Limb (tissue), 2 donors: ENCODE data around the gene KPTN.

Source experiments
- DNase-seq, 2 donors: peaks; one replicate each; pipeline ENCODE4 v3.0.0-alpha.2; 2016; ENCODE audit errors: extremely low spot score in 2 of 2

KPTN gene

GRCh38 chr19:47435883-47436417, 48.1 kb downstream of the KPTN start:
- no peak for DNase-seq

GRCh38 chr19:47435196-47435595, 48.8 kb downstream of the KPTN start:
- no peak for DNase-seq

GRCh38 chr19:47434088-47434487, 49.9 kb downstream of the KPTN start:
- no peak for DNase-seq

DNA sequence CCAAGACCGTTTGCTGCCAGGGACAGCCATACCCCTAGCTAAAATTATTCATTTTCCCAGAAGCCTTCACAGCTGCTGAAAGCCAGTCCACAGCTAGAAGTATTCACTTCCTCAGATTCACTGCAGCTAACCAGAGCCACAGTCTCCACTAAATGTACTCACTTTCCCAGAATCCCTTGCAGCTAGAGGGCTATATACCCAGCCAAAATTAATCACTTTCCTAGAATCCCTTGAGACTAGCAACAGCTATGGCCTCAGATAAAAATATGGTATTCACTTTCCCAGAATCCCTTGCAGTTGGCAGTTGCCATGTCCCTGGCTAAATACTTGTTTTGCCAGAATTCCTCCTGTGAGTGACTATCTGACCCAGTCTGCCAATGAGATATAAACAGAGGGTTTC, 50.9 kb downstream of the KPTN start:
- no peak for DNase-seq

- DNase-seq: no peak
These were observed 51.5 kb downstream of the KPTN start for GRCh38 chr19:47432499-47432898.

DNA sequence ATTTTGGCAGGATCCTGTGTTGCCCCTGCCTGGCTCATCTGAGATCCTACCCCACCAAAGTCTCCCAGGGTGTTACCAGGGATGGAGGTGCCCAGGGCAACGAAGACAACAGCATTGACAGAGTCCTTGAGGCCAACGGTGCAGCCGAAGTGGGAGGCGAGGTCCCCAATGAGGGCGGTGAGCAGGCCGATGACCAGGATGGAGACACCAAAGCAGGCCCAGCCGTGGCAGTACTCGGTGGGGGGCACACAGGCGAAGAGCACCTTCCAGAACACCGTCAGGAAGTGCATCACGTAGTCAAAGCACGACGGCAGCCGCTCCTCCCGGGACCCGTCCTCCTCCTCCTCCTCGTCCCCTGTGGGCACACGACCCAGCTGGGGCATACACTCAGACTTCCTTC, 51.9 kb downstream of the KPTN start:
- DNase-seq: no peak

GRCh38 chr19:47430041-47430802, 53.8 kb downstream of the KPTN start:
- DNase-seq: peak in 1 of 2 donors; percentile 56

DNA sequence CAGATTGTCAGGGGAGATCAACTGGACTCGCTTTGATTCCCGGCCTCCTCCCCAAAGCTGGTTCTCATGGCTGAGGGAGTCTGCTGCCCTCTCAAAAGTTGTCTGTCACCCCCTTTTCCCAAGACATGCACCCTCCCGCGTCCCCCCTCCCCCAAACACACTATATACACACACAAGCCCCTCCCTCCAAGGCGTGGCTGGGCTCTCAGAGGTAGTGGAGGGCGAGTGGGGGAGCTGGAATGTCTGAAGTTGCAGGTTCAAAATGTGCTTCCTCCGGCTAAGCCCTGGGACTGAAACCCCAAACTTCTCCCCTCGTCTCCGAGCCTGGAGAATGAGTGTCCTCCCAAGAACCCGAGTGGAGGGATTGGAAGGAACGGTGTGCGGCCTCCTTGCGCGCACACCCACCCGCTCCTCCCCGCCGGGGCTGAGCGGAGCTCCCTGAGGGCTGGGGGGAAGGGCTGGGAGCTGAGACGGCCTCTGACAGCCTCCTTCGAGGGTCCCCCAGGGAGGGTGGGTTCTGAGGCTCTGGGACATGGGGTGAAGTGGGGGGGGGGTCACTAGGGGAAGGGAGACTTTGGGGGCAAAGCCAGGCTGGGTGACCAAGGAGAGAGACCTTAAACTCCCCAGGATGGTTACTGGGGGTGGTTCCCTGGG, 54.8 kb downstream of the KPTN start:
- no peak for DNase-seq

GRCh38 chr19:47428177-47428894, 55.7 kb downstream of the KPTN start:
- peak; percentile 60 to 88 for DNase-seq

- peak in 1 of 2 donors; percentile 79 for DNase-seq
These were observed 56.5 kb downstream of the KPTN start for GRCh38 chr19:47427241-47428176.
